Thymus (tissue), 11 donors: ENCODE measurements around the gene NPIPA3. TPM values are rescaled to one million over a fixed set of nuclear protein-coding genes. Genes with fewer than 3 reads are reported as not detected.
"Not testable (repeated sequence)": the region's sequence is repeated elsewhere in the genome, so short reads cannot be mapped to it uniquely, and the experiment has no call there.

Experiments used
- DNase-seq, 9 donors: peaks; one replicate each; pipeline ENCODE4 v3.0.0-alpha.2; 2013; ENCODE audit warnings: low spot score in 9 of 9, low read depth in 6 of 9, missing footprints in 1 of 9
- H3K27ac ChIP-seq, 2 donors: one replicate each; pipeline ENCODE4 v1.5.1; 2013; ENCODE audit warnings: control low read depth in 1 of 2, low read depth in 1 of 2, low read length in 1 of 2, mild to moderate bottlenecking in 1 of 2, moderate library complexity in 1 of 2
- H3K27me3 ChIP-seq, 2 donors: one replicate each; pipeline ENCODE4 v1.5.1; 2013; ENCODE audit warnings: low read length in 1 of 2; ENCODE audit not compliant: control insufficient read depth in 2 of 2, insufficient read depth in 1 of 2
- H3K36me3 ChIP-seq, 2 donors: one replicate each; pipeline ENCODE4 v1.5.1; 2013; ENCODE audit warnings: low read length in 1 of 2, mild to moderate bottlenecking in 1 of 2, moderate library complexity in 1 of 2; ENCODE audit not compliant: control insufficient read depth in 2 of 2, insufficient read depth in 2 of 2
- H3K4me1 ChIP-seq, 2 donors: one replicate each; pipeline ENCODE4 v1.5.1; 2013; ENCODE audit warnings: low read length in 2 of 2; ENCODE audit not compliant: control insufficient read depth in 2 of 2, insufficient read depth in 2 of 2
- H3K4me3 ChIP-seq, 2 donors: one replicate each; pipeline ENCODE4 v1.5.1; 2013; ENCODE audit warnings: low read length in 2 of 2, control low read depth in 1 of 2, mild to moderate bottlenecking in 1 of 2
- H3K9me3 ChIP-seq, 2 donors: one replicate each; pipeline ENCODE4 v1.5.1; 2013; ENCODE audit warnings: low read length in 1 of 2, mild to moderate bottlenecking in 1 of 2; ENCODE audit not compliant: control insufficient read depth in 2 of 2, insufficient read depth in 1 of 2
- WGBS: extraction: QIAGEN DNeasy Blood & Tissue Kit; methylation state at CpG from one replicate; pipeline ENCODE4 v1.1.7; 2013; 5-methylcytosine and 5-hydroxymethylcytosine counted together
- polyA plus RNA-seq: library from polyadenylated mRNA; stranded (reverse); fragments of 200-250 nt; gene quantifications from one replicate; pipeline ENCODE4 v1.2.3, GENCODE V29; 2013
- total RNA-seq: library from RNA; stranded (reverse); fragments of 120-200 nt; gene quantifications from one replicate; pipeline ENCODE4 v1.2.4, GENCODE V29; 2013
- donor health status: healthy.

Gene NPIPA3
- total and polyA plus RNA-seq, 2 donors: 0.09 to 0.39 TPM

GRCh38 chr16:14740832-14741385 is 37.7 kb downstream of the NPIPA3 start:
- not testable (repeated sequence) for H3K9me3 ChIP-seq, H3K4me1 ChIP-seq, H3K4me3 ChIP-seq, DNase-seq, H3K27ac ChIP-seq, H3K27me3 ChIP-seq, H3K36me3 ChIP-seq
- 87% methylated on average over 2 of the region's 10 CpGs for WGBS

- H3K27me3 ChIP-seq, H3K4me3 ChIP-seq, H3K36me3 ChIP-seq, H3K4me1 ChIP-seq, H3K9me3 ChIP-seq, H3K27ac ChIP-seq, DNase-seq: not testable (repeated sequence)
- no CpG with 5 or more reads among the region's 11 CpGs for WGBS
These were observed 38.6 kb downstream of the NPIPA3 start for GRCh38 chr16:14741794-14742193.

- not testable (repeated sequence) for DNase-seq, H3K4me1 ChIP-seq, H3K36me3 ChIP-seq, H3K27me3 ChIP-seq, H3K27ac ChIP-seq, H3K9me3 ChIP-seq, H3K4me3 ChIP-seq
- no CpG with 5 or more reads among the region's 73 CpGs for WGBS
These were observed 39.3 kb downstream of the NPIPA3 start, which contains the start of gene NPIPA2 for GRCh38 chr16:14742273-14743128. Gene NPIPA2, plus strand, starts transcription at chr16:14742533. Its CDS starts 5,533 bp downstream, at chr16:14748066.

GRCh38 chr16:14773654-14774053 is 70.4 kb downstream of the NPIPA3 start:
- not testable (repeated sequence) for H3K27ac ChIP-seq, H3K27me3 ChIP-seq, H3K4me3 ChIP-seq, H3K36me3 ChIP-seq, H3K4me1 ChIP-seq, H3K9me3 ChIP-seq, DNase-seq
- no CpG with 5 or more reads among the region's 2 CpGs for WGBS

GRCh38 chr16:14775624-14776023 is 72.4 kb downstream of the NPIPA3 start:
- not testable (repeated sequence) for H3K27ac ChIP-seq, H3K4me1 ChIP-seq, DNase-seq, H3K27me3 ChIP-seq, H3K36me3 ChIP-seq, H3K4me3 ChIP-seq, H3K9me3 ChIP-seq
- 100% methylated on average over 1 of the region's 2 CpGs for WGBS

Other genes starting within 250 kb of the NPIPA3 start
- 24.8 TPM for gene PARN, start 73.2 kb upstream of the NPIPA3 start, total RNA-seq
- 20.4 TPM for gene PARN, start 73.2 kb upstream of the NPIPA3 start, polyA plus RNA-seq
- 35.9 TPM for gene BFAR, start 70.5 kb upstream of the NPIPA3 start, total RNA-seq
- 44.4 TPM for gene BFAR, start 70.5 kb upstream of the NPIPA3 start, polyA plus RNA-seq
- gene PLA2G10, start 9.1 kb upstream of the NPIPA3 start, total RNA-seq: not detected
- gene PLA2G10, start 9.1 kb upstream of the NPIPA3 start, polyA plus RNA-seq: 0.57 TPM
- gene NPIPA2, start 39.1 kb downstream of the NPIPA3 start, total RNA-seq: 0.38 TPM
- gene NPIPA2, start 39.1 kb downstream of the NPIPA3 start, polyA plus RNA-seq: 2.9 TPM
- 22.8 TPM for gene NOMO1, start 130.3 kb downstream of the NPIPA3 start, total RNA-seq
- 18.1 TPM for gene NOMO1, start 130.3 kb downstream of the NPIPA3 start, polyA plus RNA-seq
- gene NPIPA1, start 234.0 kb downstream of the NPIPA3 start, total RNA-seq: 32.5 TPM
- 134 TPM for gene NPIPA1, start 234.0 kb downstream of the NPIPA3 start, polyA plus RNA-seq